Peyer's patch (tissue), 4 donors: ENCODE results near the gene LSR.

Source experiments
- POLR2A ChIP-seq, 2 donors: fragments of 450-650 bp; IDR thresholded peaks; one replicate each; pipeline ENCODE4 v1.5.1; 2017; ENCODE audit warnings: antibody characterized with exemption in 2 of 2, mild to moderate bottlenecking in 2 of 2, moderate library complexity in 2 of 2
- TF ChIP-seq, protein P1 (sequence below), 6 experiments: fragments of 450-650 bp in 4 of 6; fragments of 200-600 bp in 2 of 6; sonication (generic) in 1 of 6; IDR thresholded peaks; one replicate each; pipeline ENCODE4 v1.5.1; 2017 to 2019; ENCODE audit warnings: antibody characterized with exemption in 6 of 6, mild to moderate bottlenecking in 3 of 6, moderate library complexity in 1 of 6

DNA sequence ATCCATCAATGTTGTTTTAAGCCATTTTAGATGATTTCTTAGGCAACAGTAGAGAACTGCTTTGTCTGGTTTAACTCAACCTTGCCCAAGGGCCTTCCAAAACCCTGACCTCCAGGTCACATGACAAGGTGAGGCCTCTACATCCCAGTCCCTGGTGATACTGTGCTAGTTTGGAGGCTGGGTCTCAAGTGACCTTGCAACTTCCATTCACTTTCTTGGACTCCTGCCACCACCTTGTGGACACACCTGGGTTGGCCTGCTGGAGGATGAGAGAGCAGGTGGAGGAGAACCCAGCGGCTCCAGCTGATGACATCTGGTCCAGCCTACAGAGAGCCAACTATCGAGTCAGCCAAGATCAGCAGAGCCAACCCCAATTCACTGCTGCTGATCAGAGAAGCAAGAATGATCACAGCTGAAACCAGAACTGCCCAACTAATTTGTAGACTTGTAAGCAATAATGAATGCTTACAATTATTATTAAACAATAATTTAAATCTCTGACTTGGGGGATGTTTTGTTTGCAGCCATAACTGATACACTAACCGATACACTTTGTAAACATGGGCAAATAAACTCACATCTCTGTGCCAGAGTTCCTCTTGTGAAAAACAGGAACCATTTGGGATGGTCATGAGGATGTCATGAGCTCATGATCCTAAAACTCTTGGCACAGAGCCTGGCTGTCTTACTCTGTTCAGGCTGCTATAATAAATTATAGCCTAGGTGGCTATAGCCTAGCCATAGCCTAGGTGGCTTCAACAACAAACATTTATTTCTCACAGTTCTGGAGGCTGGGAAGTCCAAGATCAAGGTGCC lies 31.8 kb upstream of the LSR start:
- TF ChIP-seq, protein P1, sequence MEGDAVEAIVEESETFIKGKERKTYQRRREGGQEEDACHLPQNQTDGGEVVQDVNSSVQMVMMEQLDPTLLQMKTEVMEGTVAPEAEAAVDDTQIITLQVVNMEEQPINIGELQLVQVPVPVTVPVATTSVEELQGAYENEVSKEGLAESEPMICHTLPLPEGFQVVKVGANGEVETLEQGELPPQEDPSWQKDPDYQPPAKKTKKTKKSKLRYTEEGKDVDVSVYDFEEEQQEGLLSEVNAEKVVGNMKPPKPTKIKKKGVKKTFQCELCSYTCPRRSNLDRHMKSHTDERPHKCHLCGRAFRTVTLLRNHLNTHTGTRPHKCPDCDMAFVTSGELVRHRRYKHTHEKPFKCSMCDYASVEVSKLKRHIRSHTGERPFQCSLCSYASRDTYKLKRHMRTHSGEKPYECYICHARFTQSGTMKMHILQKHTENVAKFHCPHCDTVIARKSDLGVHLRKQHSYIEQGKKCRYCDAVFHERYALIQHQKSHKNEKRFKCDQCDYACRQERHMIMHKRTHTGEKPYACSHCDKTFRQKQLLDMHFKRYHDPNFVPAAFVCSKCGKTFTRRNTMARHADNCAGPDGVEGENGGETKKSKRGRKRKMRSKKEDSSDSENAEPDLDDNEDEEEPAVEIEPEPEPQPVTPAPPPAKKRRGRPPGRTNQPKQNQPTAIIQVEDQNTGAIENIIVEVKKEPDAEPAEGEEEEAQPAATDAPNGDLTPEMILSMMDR (IDR thresholded peaks at IDR 0.05) = peak; percentile 22 to 44 (median 34)
- no peak for TF ChIP-seq POLR2A (IDR thresholded peaks at IDR 0.05)
